AG08395 (cell line): ENCODE data around the gene BAIAP2L2.
"Not testable (repeated sequence)": the region's sequence is repeated elsewhere in the genome, so short reads cannot be mapped to it uniquely, and the experiment has no call there.

ENCODE experiments used
- DNase-seq: peaks from one replicate; pipeline ENCODE4 v3.0.0; 2012; ENCODE audit warnings: mixed read lengths, low spot score

BAIAP2L2 gene

DNA sequence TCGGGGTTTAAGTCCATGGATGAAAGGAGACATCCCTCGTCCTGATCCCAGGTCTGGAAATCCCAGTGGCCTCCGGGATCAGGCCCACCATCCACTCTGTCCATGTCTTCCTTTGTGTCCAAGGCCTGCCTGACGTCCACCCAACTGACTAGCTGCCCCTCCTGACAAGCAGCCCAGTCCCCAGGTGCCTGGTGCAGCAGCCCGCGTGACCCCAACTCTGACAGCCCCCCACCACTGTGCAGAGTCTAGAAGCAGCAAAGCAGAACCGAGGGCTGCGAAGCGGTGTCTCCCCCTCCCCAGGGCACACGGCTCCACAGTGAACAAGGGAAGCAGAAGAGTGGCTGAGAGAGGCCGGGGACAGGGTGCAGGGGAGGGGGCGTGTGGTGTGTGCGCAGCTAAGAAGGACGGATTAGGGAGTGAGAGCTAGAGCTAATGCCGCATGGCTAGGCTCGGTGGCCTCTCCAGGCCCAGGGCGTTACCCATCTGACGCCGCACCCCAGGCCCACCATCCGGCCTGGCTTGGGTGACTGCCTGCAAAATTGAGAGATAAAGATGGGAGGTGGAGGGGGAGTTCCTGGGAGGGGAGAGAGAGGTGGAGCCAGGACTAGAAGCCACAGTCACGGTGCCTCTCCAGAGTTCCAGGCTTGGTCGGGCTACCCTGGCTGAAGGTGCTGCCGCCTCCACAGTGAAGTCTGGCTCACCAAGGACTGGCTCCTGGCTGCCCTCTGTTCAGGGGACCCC, 16.6 kb upstream of the BAIAP2L2 start:
- no peak for DNase-seq

- no peak for DNase-seq
Observed at GRCh38 chr22:38125751-38126201, 15.3 kb upstream of the BAIAP2L2 start.

DNA sequence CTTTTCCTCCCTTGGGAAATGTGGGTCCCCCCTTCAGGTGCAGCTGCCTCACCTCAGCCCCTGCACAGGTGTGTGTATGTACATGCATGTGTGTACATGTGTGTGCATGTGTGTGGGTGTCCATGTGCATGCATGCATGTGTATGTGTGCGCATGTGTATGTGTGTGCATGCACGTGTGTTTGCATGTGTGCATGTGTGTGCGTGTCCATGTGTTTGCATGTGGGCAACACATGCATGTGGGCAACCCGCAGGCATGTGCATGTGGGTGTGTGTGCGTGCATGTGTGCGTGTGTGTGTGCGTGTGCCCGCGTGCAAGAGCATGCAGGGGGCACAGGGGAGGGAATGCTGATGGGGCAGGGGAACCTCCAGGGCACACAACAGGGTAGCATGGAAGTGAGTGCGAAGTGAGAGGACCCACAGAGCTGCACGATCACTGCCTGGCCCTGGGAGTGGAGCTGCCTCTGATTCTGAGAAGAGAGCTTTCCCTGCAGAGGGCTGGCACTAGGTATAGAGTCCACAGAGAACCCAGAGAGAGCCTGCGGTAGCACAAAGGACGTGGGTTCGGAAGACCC, 14.6 kb upstream of the BAIAP2L2 start:
- no peak for DNase-seq

DNA sequence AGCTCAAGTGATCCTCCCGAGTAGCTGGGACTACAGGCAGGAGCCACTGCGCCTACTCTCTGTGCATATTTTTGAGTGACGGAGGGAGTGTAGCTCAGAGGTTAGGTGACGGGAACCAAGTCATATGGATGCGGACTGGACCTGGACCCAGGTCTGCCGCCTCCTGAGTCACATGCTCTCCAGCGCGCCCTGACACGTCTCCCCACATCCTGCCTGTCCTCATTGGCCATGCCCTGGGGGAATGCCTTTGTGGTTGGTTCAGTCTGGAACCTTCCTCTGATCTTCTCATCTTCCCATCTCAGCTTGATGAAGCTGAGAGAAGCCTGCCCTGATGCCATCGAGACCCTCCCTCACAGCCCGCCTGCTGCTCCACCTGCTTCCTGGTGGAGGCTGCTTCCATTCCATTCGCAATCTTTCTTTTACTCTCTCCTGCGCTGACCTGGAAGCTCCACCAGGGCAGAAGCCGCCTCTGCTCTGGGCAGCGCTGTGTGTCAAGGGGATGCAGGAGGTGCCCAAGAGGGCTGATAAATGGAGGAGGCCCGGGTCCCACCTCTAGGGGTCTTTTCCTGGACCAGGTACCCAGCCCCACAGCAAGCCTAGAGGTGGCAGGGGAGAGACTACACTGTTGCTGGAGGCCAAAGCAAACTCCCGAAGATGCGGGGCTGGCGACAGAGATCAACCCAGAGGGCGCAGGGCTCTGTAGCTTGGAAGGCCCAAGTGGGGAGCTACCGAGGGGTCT, 13.9 kb upstream of the BAIAP2L2 start:
- no peak for DNase-seq

DNA sequence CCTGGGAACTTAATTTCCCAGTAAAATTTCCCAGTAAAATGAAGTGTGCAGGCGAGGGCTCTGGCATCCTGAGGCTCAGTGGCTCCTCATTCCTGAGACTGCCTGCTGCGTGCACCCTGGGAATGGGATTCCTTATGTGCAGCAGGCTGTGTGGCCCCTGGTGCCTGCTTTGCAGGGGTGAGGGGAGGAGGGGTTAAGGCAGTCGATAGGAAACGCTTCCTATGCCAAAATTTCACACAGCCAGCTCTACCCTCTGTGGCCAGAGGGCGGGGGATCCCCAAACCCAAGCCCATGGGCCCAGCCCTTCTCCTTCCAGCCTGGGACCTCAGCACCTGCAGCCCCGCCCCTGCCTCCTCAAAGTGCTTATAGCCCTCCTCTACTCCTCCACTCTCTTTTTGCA, 12.1 kb upstream of the BAIAP2L2 start:
- no peak for DNase-seq

DNA sequence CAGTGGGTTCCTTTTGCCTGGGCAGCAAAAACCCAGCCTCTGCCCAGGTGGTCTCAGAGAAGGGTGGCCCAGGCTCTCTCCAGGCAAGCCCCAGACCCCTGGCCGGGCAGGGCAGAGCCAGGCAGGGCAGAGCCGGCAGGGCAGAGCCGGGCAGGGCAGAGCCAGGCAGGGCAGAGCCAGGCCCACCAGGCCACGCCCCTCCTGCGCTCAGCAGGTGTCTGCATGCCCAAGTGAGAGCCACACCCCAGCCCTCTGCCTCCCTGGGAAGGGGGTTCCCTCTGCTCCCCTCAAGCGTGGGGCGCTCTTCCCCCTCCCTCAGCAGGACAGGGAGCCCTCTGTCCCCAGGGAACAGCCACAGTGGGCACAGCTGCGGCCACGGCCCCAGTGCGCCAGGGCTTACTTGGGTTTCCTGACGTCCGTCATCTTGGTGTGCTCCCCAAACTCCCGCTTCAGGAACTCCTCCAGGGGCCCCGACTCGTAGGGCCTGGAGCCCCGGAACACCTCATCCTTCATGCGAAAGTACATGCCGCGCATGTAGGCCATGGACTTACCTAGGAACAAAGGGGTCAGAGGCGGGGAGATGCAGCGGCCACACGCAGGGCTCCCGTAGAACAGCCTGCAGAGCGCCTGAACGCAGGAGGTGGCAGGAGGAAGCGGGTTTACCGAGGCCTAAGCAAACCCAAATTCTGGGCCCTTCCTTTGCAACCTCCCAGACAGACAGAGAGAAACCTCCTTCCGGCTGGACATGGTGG, 10.1 kb upstream of the BAIAP2L2 start:
- no peak for DNase-seq

DNA sequence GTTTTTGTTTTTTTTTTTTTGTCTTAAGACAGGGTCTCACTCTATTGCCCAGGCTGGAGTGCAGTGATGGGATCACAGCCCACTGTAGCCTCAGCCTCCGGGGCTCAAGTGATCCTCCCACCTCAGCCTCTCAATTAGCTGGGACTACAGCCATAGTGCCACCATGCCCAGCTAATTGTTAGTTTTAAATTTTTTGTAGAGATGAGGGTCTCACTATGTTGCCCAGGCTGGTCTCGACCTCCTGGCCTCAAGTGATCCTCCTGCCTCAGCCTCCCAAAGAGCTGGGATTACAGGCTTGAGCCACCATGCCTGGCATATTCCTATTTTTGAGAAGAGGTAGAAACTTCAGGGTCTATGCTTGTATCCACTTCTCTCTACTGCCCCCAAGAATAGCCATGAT, 8.3 kb upstream of the BAIAP2L2 start:
- DNase-seq, result not testable (repeated sequence)

- no peak for DNase-seq
Observed at GRCh38 chr22:38118182-38118581, 7.7 kb upstream of the BAIAP2L2 start.

DNA sequence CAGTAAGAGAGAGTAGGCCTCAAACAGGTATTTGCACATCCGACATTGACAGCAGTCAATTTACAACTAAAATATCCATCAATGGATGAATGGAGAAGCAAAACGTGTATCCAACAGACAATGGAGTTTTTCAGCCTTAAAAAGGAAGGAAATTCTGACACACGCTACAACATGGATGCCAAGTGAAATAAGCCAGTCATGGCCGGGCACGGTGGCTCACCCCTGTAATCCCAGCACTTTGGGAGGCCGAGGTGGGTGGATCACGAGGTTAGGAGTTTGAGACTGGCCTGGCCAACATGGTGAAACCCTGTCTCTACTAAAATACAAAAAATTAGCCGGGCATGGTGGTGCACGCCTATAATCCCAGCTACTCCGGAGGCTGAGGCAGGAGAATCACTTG, 7.1 kb upstream of the BAIAP2L2 start:
- not testable (repeated sequence) for DNase-seq

GRCh38 chr22:38115423-38116205, 5.1 kb upstream of the BAIAP2L2 start:
- no peak for DNase-seq

- DNase-seq, result peak; percentile 96
Observed at GRCh38 chr22:38114484-38115398, 4.3 kb upstream of the BAIAP2L2 start.

GRCh38 chr22:38112381-38112780, 1.9 kb upstream of the BAIAP2L2 start:
- no peak for DNase-seq

GRCh38 chr22:38111925-38112355, 1.5 kb upstream of the BAIAP2L2 start:
- DNase-seq, result no peak

GRCh38 chr22:38110863-38111852, 674 bp upstream of the BAIAP2L2 start:
- no peak for DNase-seq

- DNase-seq, result no peak
Observed at GRCh38 chr22:38109371-38110001, 998 bp downstream of the BAIAP2L2 start.

GRCh38 chr22:38108561-38109319, 1.7 kb downstream of the BAIAP2L2 start:
- DNase-seq, result no peak

- DNase-seq, result peak; percentile 44
Observed at GRCh38 chr22:38107692-38108515, 2.6 kb downstream of the BAIAP2L2 start.
